Fibroblast of gingiva (primary cell): ENCODE measurements around the gene ZNF598.

ENCODE experiments used
- DNase-seq: peaks from one replicate; pipeline ENCODE4 v3.0.0-alpha.2; 2011; ENCODE audit warnings: low read depth

ZNF598 gene

DNA sequence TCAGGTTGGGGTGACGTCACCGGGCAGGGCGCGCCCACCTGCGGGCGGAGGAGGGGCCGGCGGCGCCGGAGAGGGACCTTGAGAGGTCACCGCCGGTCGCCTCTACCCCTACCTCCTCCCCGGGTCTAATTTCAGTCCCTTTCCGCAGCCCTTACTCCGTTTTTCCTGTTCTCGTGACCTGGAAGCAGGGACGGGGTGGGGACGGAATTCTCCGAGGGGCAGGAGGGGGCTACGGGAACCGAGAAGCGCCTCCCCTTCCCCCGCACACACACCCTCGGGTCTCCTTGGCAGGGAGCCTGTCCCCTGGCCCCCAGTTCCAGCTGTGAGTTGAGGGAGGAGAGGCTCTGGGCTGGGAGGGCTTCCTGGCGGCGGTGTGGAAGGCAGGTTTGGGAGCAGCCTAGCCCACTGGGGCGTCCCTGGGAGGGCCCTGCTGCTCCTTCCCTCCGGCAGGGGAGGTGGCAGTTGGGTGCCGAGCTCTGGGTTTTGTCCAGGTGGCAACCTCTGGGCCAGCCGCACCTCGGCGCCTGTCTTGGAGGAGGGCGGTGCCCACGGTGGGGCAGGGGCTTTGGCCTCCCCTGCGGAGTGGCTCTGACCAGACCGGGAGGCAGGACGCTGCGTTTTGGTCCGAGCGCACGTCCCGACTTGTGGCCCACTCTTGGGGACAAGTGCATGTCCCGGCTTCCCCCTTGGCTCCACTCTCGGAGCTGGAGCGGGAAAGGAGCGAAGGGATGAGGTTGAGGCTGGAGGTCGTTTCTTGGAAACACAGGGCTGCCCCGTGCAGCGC, 19.1 kb downstream of the ZNF598 start:
- DNase-seq: no peak

DNA sequence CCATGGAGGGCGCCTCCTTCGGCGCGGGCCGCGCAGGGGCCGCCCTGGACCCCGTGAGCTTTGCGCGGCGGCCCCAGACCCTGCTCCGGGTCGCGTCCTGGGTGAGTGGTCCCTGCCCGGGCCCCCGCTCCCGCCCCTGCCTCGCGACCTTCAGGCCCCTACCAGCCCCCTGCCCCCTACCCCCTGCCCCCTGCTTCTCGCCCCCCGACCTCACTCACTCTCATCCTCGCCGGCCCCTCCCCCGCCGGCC, 19.6 kb downstream of the ZNF598 start:
- no peak for DNase-seq

GRCh38 chr16:1989209-1990100, 20.2 kb downstream of the ZNF598 start, which contains the start of gene SYNGR3:
SYNGR3 (plus strand) TSS chr16:1989970; CDS start chr16:1990103, 133 bp downstream.
- DNase-seq: no peak

- no peak for DNase-seq
Measured at GRCh38 chr16:1987198-1987597, 22.4 kb downstream of the ZNF598 start.

DNA sequence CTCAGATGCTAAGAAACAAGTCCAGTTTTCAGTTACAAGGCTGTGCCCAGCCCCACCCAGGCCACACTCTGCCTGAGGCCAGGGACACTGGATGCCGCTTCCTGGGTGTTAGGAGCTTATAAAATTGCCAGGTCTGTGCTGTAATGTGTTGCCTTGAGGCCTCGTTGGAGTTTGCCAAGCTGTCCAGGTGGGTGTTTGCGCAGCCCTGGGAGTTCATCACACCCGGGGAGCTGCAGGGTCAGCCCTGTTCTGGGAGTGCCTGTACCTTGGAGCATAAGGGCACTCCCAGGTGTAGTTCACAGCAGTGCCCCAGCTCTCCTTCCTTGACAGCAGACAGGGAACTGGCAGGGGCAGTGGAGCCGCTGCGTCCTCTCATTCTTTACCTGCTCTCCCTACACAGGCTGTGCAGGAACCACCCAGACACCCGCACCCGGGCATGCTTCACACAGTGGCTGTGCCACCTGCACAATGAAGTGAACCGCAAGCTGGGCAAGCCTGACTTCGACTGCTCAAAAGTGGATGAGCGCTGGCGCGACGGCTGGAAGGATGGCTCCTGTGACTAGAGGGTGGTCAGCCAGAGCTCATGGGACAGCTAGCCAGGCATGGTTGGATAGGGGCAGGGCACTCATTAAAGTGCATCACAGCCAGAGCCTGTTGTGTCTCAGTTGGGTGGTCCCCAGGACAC, 24.0 kb downstream of the ZNF598 start:
- DNase-seq: no peak

GRCh38 chr16:1984347-1985225, 25.0 kb downstream of the ZNF598 start:
- DNase-seq: no peak

GRCh38 chr16:1983544-1984346, 25.9 kb downstream of the ZNF598 start, which contains the start of gene GFER:
GFER (plus strand) TSS chr16:1984193; CDS start chr16:1984219, 26 bp downstream.
- DNase-seq: peak; percentile 94

- no peak for DNase-seq
Measured at GRCh38 chr16:1982991-1983543, 26.6 kb downstream of the ZNF598 start.

GRCh38 chr16:1982013-1982433, 27.6 kb downstream of the ZNF598 start:
- no peak for DNase-seq

DNA sequence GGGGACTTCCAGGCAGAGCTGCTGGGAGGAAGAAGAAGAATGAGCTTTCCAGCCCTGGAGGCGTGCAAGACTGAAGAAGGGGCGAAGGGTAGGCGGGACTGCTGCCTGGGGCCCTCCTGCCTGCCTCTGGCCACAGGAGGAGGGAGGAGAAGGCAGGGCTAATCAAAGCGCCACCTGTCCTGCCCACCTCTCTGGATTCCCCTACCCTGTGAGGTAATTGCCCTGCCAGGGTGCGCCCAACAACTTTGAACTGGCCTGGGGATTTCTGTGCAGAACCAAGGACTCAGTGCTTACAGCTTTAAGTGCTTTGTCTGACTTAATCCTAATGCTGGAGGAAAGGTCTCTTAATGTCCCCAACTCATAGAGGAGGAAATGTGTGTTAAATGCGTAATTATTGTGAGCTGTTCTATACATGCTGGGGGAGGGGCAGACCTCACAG, 28.2 kb downstream of the ZNF598 start, which contains the start of gene NOXO1:
TSS of gene NOXO1 (minus strand) at position 72 of the 439 bp plus-strand sequence. CDS start 290 bp downstream, outside the sequence.
- no peak for DNase-seq

- DNase-seq: no peak
Measured at GRCh38 chr16:1980770-1981087, 28.9 kb downstream of the ZNF598 start.

DNA sequence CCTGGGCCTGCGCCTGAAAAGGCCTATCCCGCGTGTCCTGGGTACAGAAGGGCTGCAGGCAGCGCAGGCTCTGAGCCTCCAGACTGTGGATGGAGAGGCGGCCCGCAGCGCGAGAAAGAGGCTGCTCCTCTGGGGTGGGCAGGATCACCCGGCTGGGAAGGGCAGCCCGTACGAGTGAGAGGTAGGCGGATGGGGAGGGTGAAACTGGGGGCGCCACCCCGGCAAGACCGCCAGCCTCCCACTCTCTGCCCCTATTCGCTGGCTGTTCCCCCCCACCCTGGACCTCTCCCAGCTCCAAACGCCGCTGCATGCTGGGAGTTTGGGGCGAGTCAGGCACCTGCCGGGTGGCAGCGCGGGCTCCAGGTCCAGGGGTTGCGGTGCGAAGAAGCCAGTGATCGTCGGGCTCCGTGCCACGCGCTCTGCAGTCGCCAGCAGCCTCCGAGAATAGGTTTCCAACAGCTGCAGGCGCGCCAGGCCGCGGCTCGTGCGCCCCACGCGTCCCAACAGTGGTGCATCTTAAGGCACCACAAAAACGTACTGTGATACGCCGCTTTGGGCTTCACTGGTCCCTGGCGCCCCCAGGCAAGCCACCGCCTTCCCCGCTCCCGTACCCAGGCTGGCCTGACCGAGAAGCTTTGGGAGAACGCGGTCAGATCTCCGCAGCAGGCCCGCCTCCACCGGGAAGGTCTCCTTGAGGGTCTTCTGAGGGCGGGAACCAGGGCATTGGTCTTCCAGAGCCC, 29.4 kb downstream of the ZNF598 start:
- DNase-seq: no peak

DNA sequence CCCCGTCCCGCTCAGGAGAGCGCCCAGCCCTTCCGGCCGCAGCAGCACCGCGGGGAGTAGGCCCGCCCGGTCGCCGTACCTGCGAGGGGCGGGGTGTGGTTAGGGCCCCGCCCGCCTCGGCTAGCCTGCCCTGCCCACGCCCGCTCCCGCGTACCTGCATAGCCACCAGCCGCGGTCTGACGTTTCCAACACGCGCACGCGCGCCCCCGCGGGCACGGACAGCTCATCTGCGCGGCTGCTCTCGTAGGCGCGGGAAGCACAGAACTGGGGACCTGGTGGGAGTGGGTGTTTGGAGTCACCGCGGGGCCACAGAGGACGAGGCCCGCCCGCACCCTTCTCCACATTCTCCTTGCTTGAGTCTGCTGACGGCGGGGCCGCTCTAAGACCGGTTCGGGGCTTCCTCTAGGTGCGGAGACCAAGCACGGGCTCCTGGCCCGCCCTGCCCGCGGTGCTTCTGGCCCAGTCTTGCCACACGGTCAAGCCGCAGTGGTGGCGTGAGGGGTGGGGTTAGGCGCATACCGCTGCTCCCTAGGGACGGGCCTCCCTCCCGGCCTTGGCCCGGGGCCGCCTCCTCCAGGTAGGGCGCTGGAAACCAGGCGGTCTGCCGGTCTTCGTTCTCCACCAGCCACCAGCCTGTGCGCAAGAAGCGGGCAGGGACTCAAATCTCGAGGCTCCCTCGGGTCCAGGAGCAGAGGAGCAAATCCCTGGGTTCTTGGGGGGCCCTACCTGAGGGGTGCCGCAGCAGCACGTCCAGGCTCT, 30.2 kb downstream of the ZNF598 start:
- no peak for DNase-seq

DNA sequence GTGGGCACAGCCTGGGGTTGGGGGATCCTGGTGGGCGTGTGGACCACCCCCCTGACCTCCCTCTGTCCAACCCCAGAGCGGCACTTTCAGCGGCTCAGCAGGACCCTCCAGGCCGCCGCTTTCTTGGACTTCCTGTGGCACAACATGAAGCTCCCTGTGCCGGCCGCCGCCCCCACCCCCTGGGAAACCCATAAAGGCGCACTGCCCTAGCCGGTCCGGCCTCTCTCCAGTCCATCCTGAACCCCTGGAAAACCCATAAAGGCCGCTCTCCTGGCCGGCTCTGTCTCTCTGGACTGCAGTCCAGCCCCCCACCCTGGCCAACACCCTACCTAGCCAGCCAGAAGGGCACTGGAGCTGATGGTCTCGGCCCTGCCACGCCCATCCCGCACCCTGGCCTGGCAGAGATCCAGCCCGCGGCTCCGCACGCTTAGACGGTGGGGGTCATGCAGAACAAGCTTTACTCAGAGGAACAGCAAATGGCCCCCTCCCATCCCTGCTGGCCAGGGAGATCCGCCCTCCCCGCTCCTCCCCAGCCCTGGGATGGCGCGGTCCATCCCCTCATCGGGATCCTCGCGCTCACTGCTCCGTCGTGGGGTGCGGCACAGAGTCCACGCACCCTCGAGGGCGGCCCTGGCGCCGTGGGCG, 31.0 kb downstream of the ZNF598 start:
- DNase-seq: no peak

DNA sequence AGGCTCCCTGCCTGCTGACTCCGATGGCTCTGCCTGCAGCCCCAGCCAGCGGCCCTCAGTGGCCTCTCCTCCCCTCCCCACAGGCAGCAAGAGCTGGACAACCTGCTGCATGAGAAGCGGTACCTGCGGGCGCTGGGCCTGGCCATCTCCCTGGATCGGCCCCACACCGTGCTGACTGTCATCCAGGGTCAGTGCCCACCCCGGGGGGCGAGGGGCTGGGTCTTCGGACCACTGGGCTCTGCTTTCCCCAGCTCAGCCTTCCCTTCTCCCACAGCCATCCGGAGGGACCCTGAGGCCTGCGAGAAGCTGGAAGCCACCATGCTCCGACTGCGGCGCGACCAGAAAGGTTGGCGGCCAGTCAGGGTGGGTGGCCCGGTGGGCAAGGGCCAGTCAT, 31.7 kb downstream of the ZNF598 start:
- no peak for DNase-seq

- DNase-seq: no peak
Measured at GRCh38 chr16:1976951-1977874, 32.4 kb downstream of the ZNF598 start.

DNA sequence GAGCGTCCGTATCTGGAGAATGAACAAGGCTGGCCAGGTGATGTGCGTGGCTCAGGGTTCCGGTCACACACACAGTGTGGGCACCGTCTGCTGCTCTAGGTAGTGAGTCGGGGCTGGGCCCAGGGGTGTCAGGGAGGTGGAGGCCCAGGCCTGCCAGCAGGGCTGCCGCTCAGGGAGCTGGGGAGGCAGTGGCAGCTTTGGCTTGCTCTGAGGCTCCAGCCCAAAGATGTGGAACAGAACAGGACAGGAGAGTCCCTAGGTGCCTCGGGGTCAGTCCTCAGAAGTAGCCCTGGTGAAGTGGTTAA, 33.5 kb downstream of the ZNF598 start:
- no peak for DNase-seq
